Fibroblast of lung (primary cell): ENCODE results near the gene INS. TPM values are rescaled to one million over a fixed set of nuclear protein-coding genes. Genes with fewer than 3 reads are reported as not detected.
A peak's percentile ranks its signal among the peaks of the same experiment; 100 is the strongest.

Source experiments
- DNase-seq, 2 donors: peaks; one replicate each; pipeline versions ENCODE4 v3.0.0 to v3.0.0-alpha.2; 2010; ENCODE audit warnings: low read depth in 2 of 2
- H2AFZ ChIP-seq: 2 replicates; pipeline ENCODE4 v1.5.1; 2012; ENCODE audit warnings: low read length, control low read depth, inconsistent platforms
- H3K27ac ChIP-seq: 2 replicates; pipeline ENCODE4 v1.5.1; 2011; ENCODE audit warnings: low read length, control low read depth; ENCODE audit not compliant: insufficient read depth
- H3K27me3 ChIP-seq: 2 replicates; pipeline ENCODE4 v1.5.1; 2011; ENCODE audit warnings: mild to moderate bottlenecking, low read length; ENCODE audit not compliant: control insufficient read depth, insufficient read depth
- H3K36me3 ChIP-seq: 2 replicates; pipeline ENCODE4 v1.5.1; 2011; ENCODE audit warnings: low read length; ENCODE audit not compliant: control insufficient read depth, insufficient read depth
- H3K4me1 ChIP-seq: 2 replicates; pipeline ENCODE4 v1.5.1; 2011; ENCODE audit warnings: low read length; ENCODE audit not compliant: control insufficient read depth, insufficient read depth; ENCODE audit errors: extremely low read depth
- H3K4me2 ChIP-seq: 2 replicates; pipeline ENCODE4 v1.5.1; 2011; ENCODE audit warnings: low read length, control low read depth; ENCODE audit not compliant: insufficient read depth; ENCODE audit errors: extremely low read depth
- H3K4me3 ChIP-seq, 4 experiments: fragments of 200-600 bp in 1 of 4; sonication (generic) in 1 of 4; replicated peaks in 1 of 4; 2 replicates each; pipeline ENCODE4 v1.5.1; 2011 to 2016; ENCODE audit warnings: low read length in 4 of 4, low read depth in 3 of 4, mild to moderate bottlenecking in 3 of 4, control low read depth in 2 of 4, inconsistent platforms in 1 of 4, mixed read lengths in 1 of 4; ENCODE audit not compliant: insufficient read depth in 1 of 4; ENCODE audit errors: control extremely low read depth in 1 of 4
- H3K79me2 ChIP-seq: 2 replicates; pipeline ENCODE4 v1.5.1; 2012; ENCODE audit warnings: mild to moderate bottlenecking, low read length, inconsistent platforms; ENCODE audit not compliant: control insufficient read depth, insufficient read depth
- H3K9ac ChIP-seq: 2 replicates; pipeline ENCODE4 v1.5.1; 2011; ENCODE audit warnings: mild to moderate bottlenecking, low read length, control low read depth; ENCODE audit not compliant: insufficient read depth
- H3K9me3 ChIP-seq: 2 replicates; pipeline ENCODE4 v1.5.1; 2012; ENCODE audit warnings: low read depth, low read length; ENCODE audit not compliant: control insufficient read depth, insufficient read depth
- H4K20me1 ChIP-seq: 2 replicates; pipeline ENCODE4 v1.5.1; 2011; ENCODE audit warnings: low read length; ENCODE audit not compliant: control insufficient read depth, insufficient read depth; ENCODE audit errors: extremely low read depth
- CTCF ChIP-seq, 2 donors: IDR thresholded peaks in 1 of 2; conservative IDR thresholded peaks in 1 of 2; 1 replicate in 1 of 2; 2 replicates in 1 of 2; pipeline ENCODE4 v1.5.1; 2011 to 2012; ENCODE audit warnings: low read length in 2 of 2, control low read depth in 1 of 2, inconsistent platforms in 1 of 2, low read depth in 1 of 2, mild to moderate bottlenecking in 1 of 2
- EZH2 ChIP-seq: IDR thresholded peaks from 2 replicates; pipeline ENCODE4 v1.5.1; 2012; ENCODE audit warnings: low read length, control low read depth, mild to moderate bottlenecking; ENCODE audit errors: missing control alignments
- polyA plus RNA-seq, 2 donors: library from polyadenylated mRNA; depleted of rRNA in 1 of 2; stranded (reverse) in 1 of 2; unstranded in 1 of 2; fragments of >200 nt; gene quantifications; 2 replicates each; pipeline ENCODE4 v1.2.1, GENCODE V29; 2011 to 2012; ENCODE audit warnings: missing spikeins in 1 of 2
- total RNA-seq: library from RNA; depleted of rRNA; stranded (reverse); fragments of >200 nt; gene quantifications from 2 replicates; pipeline ENCODE4 v1.2.1, GENCODE V29; 2014

The INS gene
- total and polyA plus RNA-seq, 2 donors (not counting 1 experiment from before 2014, with no cell fraction given) = not detected

GRCh38 chr11:2177076-2177475 lies 16.1 kb upstream of the INS start:
- Histone ChIP-seq H3K27me3 (no peaks in the 10 kb centered on the region), H3K9me3 (no peaks in the 10 kb centered on the region), H3K4me3 (no peak overlapping the region), H3K27ac (no peak overlapping the region), H3K79me2 (no peaks in the 10 kb centered on the region), H3K9ac (no peak overlapping the region), H2AFZ (no peak overlapping the region), H3K4me1 (no peaks in the 10 kb centered on the region), H4K20me1 (no peaks in the 10 kb centered on the region), H3K4me2 (no peak overlapping the region), H3K36me3 (no peaks in the 10 kb centered on the region)
- TF ChIP-seq CTCF (conservative IDR thresholded peaks at IDR 0.05 in 1 of 2, IDR thresholded peaks at IDR 0.05 in 1 of 2; ENCODE audit: low read depth in 1 of 2, low read length in 2 of 2) (no peak), EZH2 (no peak)
- no peak for DNase-seq

DNA sequence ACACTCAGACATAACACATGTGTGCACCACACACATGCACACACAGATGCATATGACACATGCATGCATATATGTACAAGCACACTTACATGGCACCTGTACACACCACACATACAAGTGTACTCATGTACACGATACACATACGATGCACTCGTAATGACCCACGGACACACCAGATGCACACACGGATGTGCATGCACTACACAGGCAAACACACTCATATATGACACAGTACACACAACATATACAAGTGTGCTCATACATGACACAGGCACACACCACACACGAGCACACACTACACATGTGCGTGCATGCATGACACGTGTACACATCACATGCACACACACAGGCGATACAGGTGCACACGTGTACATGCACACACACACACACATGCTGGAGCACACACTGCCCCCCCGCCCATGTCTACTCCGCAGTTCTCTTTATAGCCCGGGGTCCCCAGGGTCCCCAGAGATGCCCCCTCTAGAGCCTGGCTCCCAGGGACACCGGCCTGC lies 15.4 kb upstream of the INS start:
- no peaks in the 10 kb centered on the region for H3K79me2 ChIP-seq
- no peaks in the 10 kb centered on the region for H4K20me1 ChIP-seq
- no peak overlapping the region for H3K27ac ChIP-seq
- H3K36me3 ChIP-seq = no peaks in the 10 kb centered on the region
- H3K4me1 ChIP-seq = no peaks in the 10 kb centered on the region
- no peaks in the 10 kb centered on the region for H3K27me3 ChIP-seq
- H3K4me2 ChIP-seq = no peak overlapping the region
- no peak overlapping the region for H2AFZ ChIP-seq
- peak in 1 of 2 donors; percentile 6 for DNase-seq
- TF ChIP-seq EZH2 = no peak
- TF ChIP-seq CTCF (conservative IDR thresholded peaks at IDR 0.05 in 1 of 2, IDR thresholded peaks at IDR 0.05 in 1 of 2; ENCODE audit: low read depth in 1 of 2, low read length in 2 of 2) = no peak
- H3K9ac ChIP-seq = no peak overlapping the region
- no peaks in the 10 kb centered on the region for H3K9me3 ChIP-seq
- no peak overlapping the region for H3K4me3 ChIP-seq

- no peaks in the 10 kb centered on the region for H3K27me3 ChIP-seq
- no peak overlapping the region for H3K4me3 ChIP-seq
- DNase-seq = peak; percentile 71 to 93
- H2AFZ ChIP-seq = no peak overlapping the region
- no peaks in the 10 kb centered on the region for H3K9me3 ChIP-seq
- no peak overlapping the region for H3K9ac ChIP-seq
- TF ChIP-seq EZH2 (no peak), CTCF (conservative IDR thresholded peaks at IDR 0.05 in 1 of 2, IDR thresholded peaks at IDR 0.05 in 1 of 2; ENCODE audit: low read depth in 1 of 2, low read length in 2 of 2) (no peak)
- H3K4me1 ChIP-seq = no peaks in the 10 kb centered on the region
- no peaks in the 10 kb centered on the region for H3K79me2 ChIP-seq
- no peak overlapping the region for H3K27ac ChIP-seq
- no peaks in the 10 kb centered on the region for H4K20me1 ChIP-seq
- no peak overlapping the region for H3K4me2 ChIP-seq
- H3K36me3 ChIP-seq = no peaks in the 10 kb centered on the region
These were observed 14.7 kb upstream of the INS start for GRCh38 chr11:2175659-2176058.
